HFFc6 (cell line): ENCODE measurements around the gene PTGFRN. TPM values are rescaled to one million over a fixed set of nuclear protein-coding genes. Genes with fewer than 3 reads are reported as not detected.

Experiments
- DNase-seq: peaks from one replicate; pipeline ENCODE4 v3.0.0-alpha.2; 2018
- H3K27ac Mint-ChIP-seq: 2 replicates; pipeline ENCODE4 v1.8.0; 2020; ENCODE audit warnings: mild to moderate bottlenecking, mixed read lengths
- H3K27me3 Mint-ChIP-seq: 2 replicates; pipeline ENCODE4 v1.8.0; 2021; ENCODE audit warnings: mild to moderate bottlenecking, moderate library complexity, mixed read lengths; ENCODE audit not compliant: insufficient read depth
- H3K36me3 Mint-ChIP-seq: 2 replicates; pipeline ENCODE4 v1.8.0; 2021; ENCODE audit warnings: low read depth, mixed read lengths
- H3K4me1 Mint-ChIP-seq: 2 replicates; pipeline ENCODE4 v1.8.0; 2020; ENCODE audit warnings: low read depth, mixed read lengths
- H3K4me3 Mint-ChIP-seq: 2 replicates; pipeline ENCODE4 v1.8.0; 2020; ENCODE audit warnings: mild to moderate bottlenecking, moderate library complexity, mixed read lengths
- H3K9me3 Mint-ChIP-seq: 2 replicates; pipeline ENCODE4 v1.8.0; 2020; ENCODE audit warnings: mild to moderate bottlenecking, mixed read lengths
- total RNA-seq, 6 experiments: library from RNA; stranded (reverse); fragmentation: NEBNext Ultra II Directional; extraction: Animal tissue kit (Norgen Biotek cat#: 25700); gene quantifications; 2 replicates in 1 of 6; 3 replicates in 5 of 6; pipeline ENCODE4 v1.2.3, GENCODE V29; 2021
- TF ChIP-seq, protein P1 (sequence below): fragments of 200-600 bp; sonication (generic); IDR thresholded peaks from 2 replicates; pipeline ENCODE4 v1.5.0; 2021; ENCODE audit warnings: antibody characterized with exemption, mild to moderate bottlenecking

PTGFRN gene
- total RNA-seq, 6 experiments from 2014 or later, result 0.14 TPM; not detected in 5

DNA sequence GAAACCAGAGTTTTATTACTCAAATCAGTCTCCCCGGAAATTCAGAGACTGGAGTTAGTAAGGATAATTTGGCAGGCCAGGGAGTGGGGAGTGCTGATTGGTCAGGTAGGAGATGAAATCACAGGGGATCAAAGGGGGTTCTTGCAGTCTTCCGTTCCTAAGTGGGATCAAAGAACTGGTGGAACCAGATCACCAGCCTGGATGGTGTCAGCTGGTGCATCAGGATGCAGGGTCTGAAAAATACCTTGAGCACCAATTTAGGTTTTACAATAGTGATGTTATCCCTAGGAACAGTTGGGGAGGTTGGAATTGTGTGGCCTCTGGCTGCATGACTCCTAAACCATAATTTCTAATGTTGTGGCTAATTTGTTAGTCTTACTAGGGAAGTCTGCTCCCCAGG is 90.4 kb downstream of the PTGFRN start:
- H3K27me3 Mint-ChIP-seq, result peaks cover 8% of the 10 kb centered on the region; the same call in 1 of the 2 replicates
- no peaks in the 10 kb centered on the region for H3K36me3 Mint-ChIP-seq
- H3K4me3 Mint-ChIP-seq, result no peak overlapping the region
- TF ChIP-seq, protein P1, sequence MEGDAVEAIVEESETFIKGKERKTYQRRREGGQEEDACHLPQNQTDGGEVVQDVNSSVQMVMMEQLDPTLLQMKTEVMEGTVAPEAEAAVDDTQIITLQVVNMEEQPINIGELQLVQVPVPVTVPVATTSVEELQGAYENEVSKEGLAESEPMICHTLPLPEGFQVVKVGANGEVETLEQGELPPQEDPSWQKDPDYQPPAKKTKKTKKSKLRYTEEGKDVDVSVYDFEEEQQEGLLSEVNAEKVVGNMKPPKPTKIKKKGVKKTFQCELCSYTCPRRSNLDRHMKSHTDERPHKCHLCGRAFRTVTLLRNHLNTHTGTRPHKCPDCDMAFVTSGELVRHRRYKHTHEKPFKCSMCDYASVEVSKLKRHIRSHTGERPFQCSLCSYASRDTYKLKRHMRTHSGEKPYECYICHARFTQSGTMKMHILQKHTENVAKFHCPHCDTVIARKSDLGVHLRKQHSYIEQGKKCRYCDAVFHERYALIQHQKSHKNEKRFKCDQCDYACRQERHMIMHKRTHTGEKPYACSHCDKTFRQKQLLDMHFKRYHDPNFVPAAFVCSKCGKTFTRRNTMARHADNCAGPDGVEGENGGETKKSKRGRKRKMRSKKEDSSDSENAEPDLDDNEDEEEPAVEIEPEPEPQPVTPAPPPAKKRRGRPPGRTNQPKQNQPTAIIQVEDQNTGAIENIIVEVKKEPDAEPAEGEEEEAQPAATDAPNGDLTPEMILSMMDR, result no peak
- H3K4me1 Mint-ChIP-seq, result no peaks in the 10 kb centered on the region; the same call in 1 of the 2 replicates
- H3K27ac Mint-ChIP-seq, result no peak overlapping the region
- DNase-seq, result no peak
- no peaks in the 10 kb centered on the region for H3K9me3 Mint-ChIP-seq

- H3K4me3 Mint-ChIP-seq, result no peak within 1 kb of the TSS
- no peaks in the 10 kb centered on the region for H3K9me3 Mint-ChIP-seq
- no peaks in the 10 kb centered on the region for H3K36me3 Mint-ChIP-seq
- no peak for DNase-seq
- no peaks in the 10 kb centered on the region; the same call in 1 of the 2 replicates for H3K4me1 Mint-ChIP-seq
- no peak within 1 kb of the TSS for H3K27ac Mint-ChIP-seq
- peaks cover 10% of the 10 kb centered on the region for H3K27me3 Mint-ChIP-seq
- TF ChIP-seq, protein P1, result no peak
These were observed 91.7 kb downstream of the PTGFRN start, which contains the start of gene CD101 for GRCh38 chr1:117001254-117001927. CD101 (plus strand) TSS chr1:117001760; CDS start chr1:117001818, 58 bp downstream.

DNA sequence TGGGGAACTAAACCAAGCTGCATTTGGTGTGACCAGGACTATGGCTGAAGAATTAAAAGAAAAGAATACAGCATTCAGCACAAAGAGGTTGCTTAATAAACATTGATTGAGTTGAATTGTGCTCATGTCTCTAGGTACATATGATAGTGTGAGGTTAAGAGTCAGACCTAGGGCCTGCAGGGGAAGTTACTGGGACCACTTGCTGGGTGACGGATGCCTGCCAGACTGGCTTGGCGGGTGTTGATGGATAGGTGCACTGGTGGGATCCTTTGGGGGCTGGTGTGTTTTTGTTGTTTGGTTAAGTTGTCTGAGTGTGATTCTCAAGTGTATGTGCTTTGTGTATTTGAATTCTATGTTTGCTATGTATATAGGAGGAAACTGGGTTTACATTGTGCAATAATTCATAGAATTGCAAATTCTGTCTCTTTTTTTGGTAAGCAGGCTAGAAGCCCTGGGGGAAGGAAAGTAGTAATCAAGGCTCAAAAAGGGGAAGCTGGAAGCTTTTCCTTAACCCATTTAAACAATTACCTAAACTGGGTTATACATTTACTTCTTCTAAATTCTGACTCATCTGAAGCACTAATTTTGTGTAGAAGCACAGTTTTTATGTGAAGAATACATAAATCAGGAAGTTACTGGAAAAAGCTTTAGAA is 93.6 kb downstream of the PTGFRN start:
- DNase-seq, result no peak
- peaks cover 11% of the 10 kb centered on the region for H3K27me3 Mint-ChIP-seq
- no peaks in the 10 kb centered on the region for H3K36me3 Mint-ChIP-seq
- H3K9me3 Mint-ChIP-seq, result no peaks in the 10 kb centered on the region
- TF ChIP-seq, protein P1, result no peak
- no peak overlapping the region for H3K4me3 Mint-ChIP-seq
- H3K4me1 Mint-ChIP-seq, result no peaks in the 10 kb centered on the region
- no peak overlapping the region for H3K27ac Mint-ChIP-seq

DNA sequence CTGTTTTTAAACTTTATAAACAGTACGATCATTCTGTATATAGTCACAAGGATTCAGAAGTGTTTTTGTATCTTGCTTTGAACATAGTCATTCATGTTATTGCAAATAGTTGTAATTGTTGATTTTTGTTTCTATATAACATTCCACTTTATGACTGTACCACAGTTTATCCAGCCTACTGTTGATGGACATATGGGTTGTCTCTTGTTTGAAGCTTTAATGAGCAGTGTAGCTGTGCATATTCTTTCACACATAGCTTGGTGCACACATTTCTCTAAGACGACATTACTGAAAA is 98.0 kb downstream of the PTGFRN start:
- no peaks in the 10 kb centered on the region for H3K9me3 Mint-ChIP-seq
- H3K4me3 Mint-ChIP-seq, result no peak overlapping the region
- TF ChIP-seq, protein P1, result no peak
- H3K27ac Mint-ChIP-seq, result no peak overlapping the region
- peaks cover 7% of the 10 kb centered on the region for H3K27me3 Mint-ChIP-seq
- no peak for DNase-seq
- H3K36me3 Mint-ChIP-seq, result no peaks in the 10 kb centered on the region
- H3K4me1 Mint-ChIP-seq, result no peaks in the 10 kb centered on the region

- no peak for DNase-seq
- H3K4me1 Mint-ChIP-seq, result no peaks in the 10 kb centered on the region
- TF ChIP-seq, protein P1, result no peak
- H3K27me3 Mint-ChIP-seq, result peaks cover 5% of the 10 kb centered on the region
- no peaks in the 10 kb centered on the region for H3K36me3 Mint-ChIP-seq
- no peaks in the 10 kb centered on the region for H3K9me3 Mint-ChIP-seq
- H3K4me3 Mint-ChIP-seq, result no peak overlapping the region
- no peak overlapping the region for H3K27ac Mint-ChIP-seq
These were observed 98.9 kb downstream of the PTGFRN start for GRCh38 chr1:117008656-117009055.
